K562 (cell line): ENCODE measurements around the gene GPRIN3.

Source experiments
- CREB3L1 ChIP-seq: fragments of 450-650 bp; IDR thresholded peaks from 2 replicates; pipeline ENCODE4 v1.6.1; 2014; ENCODE audit warnings: low read depth, mild to moderate bottlenecking, moderate library complexity, borderline replicate concordance
- ESRRA ChIP-seq: fragments of 450-650 bp; IDR thresholded peaks from 2 replicates; pipeline ENCODE4 v1.6.1; 2014; ENCODE audit warnings: low read depth, mild to moderate bottlenecking, moderate library complexity, borderline replicate concordance
- FIP1L1 ChIP-seq: fragments of 200-400 bp; formaldehyde crosslinking; IDR thresholded peaks from 2 replicates; pipeline ENCODE4 v1.6.1; 2018; ENCODE audit warnings: mild to moderate bottlenecking, low read depth, low read length; ENCODE audit not compliant: poor library complexity, severe bottlenecking
- GTF2F1 ChIP-seq: IDR thresholded peaks from 2 replicates; pipeline ENCODE4 v1.6.1; 2011; ENCODE audit warnings: low read depth, low read length, improper control_type of control experiment
- RFX1 ChIP-seq: fragments of 450-650 bp; IDR thresholded peaks from 2 replicates; pipeline ENCODE4 v1.6.1; 2016; ENCODE audit warnings: mild to moderate bottlenecking, moderate library complexity
- ZNF274 ChIP-seq: IDR thresholded peaks from 2 replicates; pipeline ENCODE4 v1.6.1; 2011; ENCODE audit warnings: low read depth, mild to moderate bottlenecking, low read length, moderate library complexity, borderline replicate concordance
- ZNF644 ChIP-seq: fragments of 200-800 bp; sonication (Bioruptor generic); IDR thresholded peaks from 2 replicates; pipeline ENCODE4 v1.6.1; 2016; ENCODE audit warnings: low read depth, missing genetic modification characterization, missing compliant biosample characterization
- TF ChIP-seq, protein P1 (sequence below), 3 experiments: IDR thresholded peaks in 2 of 3; conservative IDR thresholded peaks in 1 of 3; 2 replicates each; pipeline ENCODE4 v1.5.1; 2011 to 2012; ENCODE audit warnings: low read length in 3 of 3, mild to moderate bottlenecking in 3 of 3, control low read depth in 2 of 3, improper control_type of control experiment in 1 of 3, inconsistent platforms in 1 of 3, low read depth in 1 of 3, mixed read lengths in 1 of 3, moderate library complexity in 1 of 3; ENCODE audit not compliant: insufficient read depth in 2 of 3

- TF ChIP-seq RFX1: no peak
- TF ChIP-seq, protein P1, sequence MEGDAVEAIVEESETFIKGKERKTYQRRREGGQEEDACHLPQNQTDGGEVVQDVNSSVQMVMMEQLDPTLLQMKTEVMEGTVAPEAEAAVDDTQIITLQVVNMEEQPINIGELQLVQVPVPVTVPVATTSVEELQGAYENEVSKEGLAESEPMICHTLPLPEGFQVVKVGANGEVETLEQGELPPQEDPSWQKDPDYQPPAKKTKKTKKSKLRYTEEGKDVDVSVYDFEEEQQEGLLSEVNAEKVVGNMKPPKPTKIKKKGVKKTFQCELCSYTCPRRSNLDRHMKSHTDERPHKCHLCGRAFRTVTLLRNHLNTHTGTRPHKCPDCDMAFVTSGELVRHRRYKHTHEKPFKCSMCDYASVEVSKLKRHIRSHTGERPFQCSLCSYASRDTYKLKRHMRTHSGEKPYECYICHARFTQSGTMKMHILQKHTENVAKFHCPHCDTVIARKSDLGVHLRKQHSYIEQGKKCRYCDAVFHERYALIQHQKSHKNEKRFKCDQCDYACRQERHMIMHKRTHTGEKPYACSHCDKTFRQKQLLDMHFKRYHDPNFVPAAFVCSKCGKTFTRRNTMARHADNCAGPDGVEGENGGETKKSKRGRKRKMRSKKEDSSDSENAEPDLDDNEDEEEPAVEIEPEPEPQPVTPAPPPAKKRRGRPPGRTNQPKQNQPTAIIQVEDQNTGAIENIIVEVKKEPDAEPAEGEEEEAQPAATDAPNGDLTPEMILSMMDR (IDR thresholded peaks at IDR 0.05 in 2 of 3, conservative IDR thresholded peaks at IDR 0.05 in 1 of 3; ENCODE audit: insufficient read depth in 2 of 3, low read depth in 1 of 3, low read length in 3 of 3): no peak
- no peak for TF ChIP-seq CREB3L1
- no peak for TF ChIP-seq ESRRA
- TF ChIP-seq ZNF644: no peak
- no peak for TF ChIP-seq FIP1L1
- no peak for TF ChIP-seq GTF2F1
- no peak for TF ChIP-seq ZNF274
Measured at GRCh38 chr4:89296399-89296798, 11.2 kb downstream of the GPRIN3 start.
